Fibroblast of peridontal ligament (primary cell): Measurements from ENCODE around the gene ZNF746.

ENCODE experiments used
- DNase-seq: peaks from one replicate; pipeline ENCODE4 v3.0.0-alpha.2; 2010; ENCODE audit errors: extremely low read depth

ZNF746 gene

DNA sequence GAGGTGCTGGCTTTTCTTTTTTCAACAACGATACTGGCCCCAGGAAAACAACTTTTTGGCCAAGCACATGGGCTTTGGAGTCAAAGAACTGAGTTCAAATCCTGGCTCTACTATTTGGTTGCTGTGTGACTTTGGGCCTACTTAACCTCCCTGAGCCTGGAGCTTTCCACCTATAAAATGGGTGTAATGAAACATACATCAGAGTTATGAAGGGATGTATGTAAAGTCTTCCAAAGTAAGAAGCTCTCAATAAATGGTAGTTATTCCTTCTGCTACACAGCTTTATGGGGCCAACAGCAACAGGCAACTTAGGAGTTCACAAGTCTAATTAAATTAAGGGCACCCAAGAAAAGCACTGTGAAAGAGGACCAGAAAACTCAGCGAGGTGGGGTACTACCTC, 69.7 kb downstream of the ZNF746 start:
- DNase-seq, result no peak

DNA sequence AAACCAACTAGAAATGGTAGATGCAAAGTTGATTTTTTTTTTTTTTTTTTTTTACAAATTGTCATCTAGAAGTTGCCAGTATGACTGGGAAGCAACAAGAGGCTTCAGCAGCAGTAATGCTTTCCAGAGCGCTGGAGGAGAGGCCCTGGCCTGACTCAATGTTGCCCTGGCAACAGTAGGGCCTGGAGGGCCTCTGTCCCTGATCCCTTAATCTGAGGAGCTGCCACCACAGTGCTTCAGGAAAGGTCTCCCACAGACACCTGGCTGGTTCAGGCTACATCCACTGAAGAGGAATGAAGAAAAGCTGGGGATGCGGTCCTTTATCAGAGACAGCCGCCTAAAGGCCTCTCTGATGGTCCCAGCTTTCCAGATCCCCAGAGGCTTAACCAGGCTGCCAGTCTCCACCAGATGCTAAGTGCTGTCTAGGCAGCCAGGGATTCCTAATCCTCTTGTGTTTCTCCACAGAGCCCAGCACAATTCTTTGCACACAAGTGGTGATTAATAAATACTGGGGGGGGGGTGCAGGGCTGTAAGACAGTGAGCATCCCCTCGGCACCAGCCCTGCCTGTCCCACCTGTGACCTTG, 70.4 kb downstream of the ZNF746 start:
- no peak for DNase-seq

DNA sequence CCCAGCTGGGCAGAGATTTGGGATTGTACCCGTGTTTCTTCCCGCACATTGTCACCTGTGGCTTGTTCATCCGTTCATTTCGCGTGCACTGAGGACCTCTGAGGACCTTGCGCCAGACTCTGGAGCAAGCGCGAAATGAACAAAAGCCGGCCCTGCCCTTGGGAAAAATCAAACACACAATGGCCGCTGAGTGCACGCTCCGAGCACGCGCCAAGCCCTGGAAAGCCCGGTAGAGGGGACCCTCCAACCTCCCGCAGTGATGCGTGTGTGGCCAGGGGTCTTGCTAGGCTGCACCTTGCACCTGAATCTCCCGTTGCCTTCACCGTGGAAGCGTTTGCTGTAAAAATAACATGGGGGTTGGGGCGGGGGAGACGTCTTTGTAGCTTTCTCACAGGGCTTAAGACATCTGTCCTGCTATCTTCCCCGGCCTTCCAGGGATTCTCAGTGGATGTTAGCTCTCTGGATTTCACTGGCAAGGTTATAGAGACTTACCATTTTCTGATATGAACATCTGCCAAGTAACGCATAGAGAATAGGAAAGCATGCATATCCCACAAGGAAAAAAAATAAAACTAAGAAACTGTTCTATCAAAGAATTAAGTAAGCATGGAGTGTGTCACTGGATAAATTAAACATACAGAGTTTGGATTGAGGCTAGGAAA, 74.0 kb downstream of the ZNF746 start:
- no peak for DNase-seq

DNA sequence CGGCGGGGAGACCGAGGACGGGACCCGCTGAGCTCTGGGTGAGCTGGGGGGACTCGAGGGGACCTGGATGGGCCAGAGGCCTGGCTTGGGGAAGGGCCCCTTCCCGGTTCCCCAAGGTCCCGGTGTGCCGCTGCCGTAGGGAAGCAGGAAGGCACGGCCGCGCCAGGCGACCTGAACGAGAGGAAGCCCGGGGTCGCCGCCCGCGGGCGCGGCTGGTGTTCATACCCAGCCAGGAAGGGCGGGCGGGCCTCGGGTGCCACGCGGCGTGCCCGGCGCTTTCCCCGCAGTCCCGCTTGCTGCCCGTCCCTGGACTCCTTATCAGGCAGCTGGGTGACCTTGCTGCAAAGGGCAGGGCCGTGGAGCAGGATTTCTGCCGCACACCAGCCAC, 74.7 kb downstream of the ZNF746 start:
- no peak for DNase-seq
